ENCODE results near the gene TMEM100.

The TMEM100 gene

DNA sequence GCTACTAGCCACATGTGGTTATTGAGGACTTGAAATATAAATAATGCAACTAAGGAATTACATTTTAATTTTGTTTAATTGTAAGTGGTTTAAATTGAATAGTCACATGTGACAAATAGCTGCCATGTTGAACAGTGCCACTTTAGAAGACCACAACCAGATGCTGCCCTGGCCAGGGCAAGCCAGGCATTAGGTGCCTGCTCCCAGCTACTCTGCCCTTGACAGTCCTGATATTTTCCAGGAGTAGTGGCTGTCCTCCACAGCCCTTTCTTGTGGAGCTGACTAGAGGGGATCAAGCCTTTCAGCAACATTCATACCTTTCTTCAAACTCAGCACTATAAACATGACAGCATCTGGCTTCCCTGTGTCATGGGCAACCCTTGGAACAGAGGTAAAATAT is 31.0 kb downstream of the TMEM100 start:
- Histone ChIP-seq H3K27ac (ENCODE audit: low read length) (no peak overlapping the region), H3K9ac (ENCODE audit: low read depth, low read length) (no peak overlapping the region), H3K4me3 (ENCODE audit: low read length) (no peak overlapping the region), H3K27me3 (ENCODE audit: insufficient read depth, low read length) (no peaks in the 10 kb centered on the region), H3K9me3 (ENCODE audit: insufficient read depth, low read depth, low read length) (peaks cover 14% of the 10 kb centered on the region), H3K36me3 (ENCODE audit: insufficient read depth, low read depth, low read length) (no peaks in the 10 kb centered on the region), H3K4me1 (ENCODE audit: insufficient read depth, low read length) (no peaks in the 10 kb centered on the region; the same call in 1 of the 2 replicates)

DNA sequence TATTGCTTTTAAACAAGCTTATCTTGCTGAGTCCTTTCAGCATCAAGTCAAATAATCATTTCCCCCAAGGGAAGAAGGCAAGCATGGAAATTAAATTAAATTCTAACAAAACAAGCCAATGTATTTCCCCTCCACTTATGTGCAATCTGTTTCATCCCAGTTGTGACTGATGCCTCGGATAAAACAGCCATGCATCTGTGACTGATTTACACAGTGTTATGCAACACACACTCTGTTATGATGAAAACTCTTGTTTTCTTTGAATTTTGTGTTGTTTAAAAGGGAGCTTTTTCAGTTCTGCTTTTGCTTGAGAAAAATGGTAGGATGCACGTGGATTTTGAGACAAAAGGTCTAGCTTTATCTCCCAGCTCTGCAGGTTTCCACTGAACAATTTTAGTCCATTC is 32.6 kb downstream of the TMEM100 start:
- H3K4me3 ChIP-seq (ENCODE audit: low read length) = no peak overlapping the region
- peaks cover 17% of the 10 kb centered on the region for H3K9me3 ChIP-seq (ENCODE audit: insufficient read depth, low read depth, low read length)
- H3K9ac ChIP-seq (ENCODE audit: low read depth, low read length) = no peak overlapping the region

DNA sequence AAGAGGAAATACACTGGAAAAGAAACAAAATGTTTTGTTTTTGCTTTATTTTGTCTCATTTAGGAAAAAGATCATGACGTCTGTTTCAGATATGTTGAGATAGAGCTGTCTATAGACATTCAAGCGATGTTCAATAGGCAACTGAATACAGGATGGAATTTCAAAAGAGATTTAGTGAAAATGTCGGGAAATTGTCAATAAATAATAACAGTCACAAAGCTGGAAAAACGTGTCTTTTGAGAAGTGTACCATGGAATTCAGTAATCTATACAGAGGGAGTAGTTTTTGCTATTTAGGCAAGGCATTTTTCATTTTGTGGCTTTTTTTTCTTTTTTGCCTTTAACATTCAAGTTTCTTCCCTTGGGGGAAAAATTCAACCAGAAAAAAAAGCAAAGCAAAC is 33.0 kb downstream of the TMEM100 start:
- Histone ChIP-seq H3K9ac (ENCODE audit: low read depth, low read length) (no peak overlapping the region), H3K4me3 (ENCODE audit: low read length) (no peak overlapping the region), H3K27ac (ENCODE audit: low read length) (no peak overlapping the region), H3K9me3 (ENCODE audit: insufficient read depth, low read depth, low read length) (peaks cover 17% of the 10 kb centered on the region), H3K4me1 (ENCODE audit: insufficient read depth, low read length) (no peaks in the 10 kb centered on the region; the same call in 1 of the 2 replicates), H3K27me3 (ENCODE audit: insufficient read depth, low read length) (no peaks in the 10 kb centered on the region), H3K36me3 (ENCODE audit: insufficient read depth, low read depth, low read length) (no peaks in the 10 kb centered on the region)

More for the DNA sequence above, 32.6 kb downstream of the TMEM100 start:
- Histone ChIP-seq H3K27me3 (ENCODE audit: insufficient read depth, low read length) (no peaks in the 10 kb centered on the region), H3K4me1 (ENCODE audit: insufficient read depth, low read length) (no peaks in the 10 kb centered on the region; the same call in 1 of the 2 replicates), H3K36me3 (ENCODE audit: insufficient read depth, low read depth, low read length) (no peaks in the 10 kb centered on the region), H3K27ac (ENCODE audit: low read length) (no peak overlapping the region)

DNA sequence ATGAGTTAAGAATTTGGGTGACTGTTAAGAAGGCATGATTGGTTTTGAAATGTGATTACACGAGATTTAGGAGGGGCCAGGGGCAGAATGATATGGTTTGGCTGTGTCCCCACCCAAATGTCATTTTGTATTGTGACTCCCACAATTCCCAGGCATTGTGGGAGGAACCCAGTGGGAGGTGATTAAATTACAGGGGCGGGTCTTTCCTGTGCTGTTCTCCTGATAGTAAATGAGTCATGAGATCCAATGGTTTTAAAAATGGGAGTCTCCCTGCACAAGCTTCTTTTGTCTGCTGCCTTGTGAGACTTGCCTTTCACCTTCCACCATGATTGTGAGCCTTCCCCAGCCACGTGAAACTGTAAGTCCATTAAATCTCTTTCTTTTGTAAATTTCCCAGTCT is 34.6 kb downstream of the TMEM100 start:
- Histone ChIP-seq H3K36me3 (ENCODE audit: insufficient read depth, low read depth, low read length) (no peaks in the 10 kb centered on the region), H3K4me3 (ENCODE audit: low read length) (no peak overlapping the region), H3K9ac (ENCODE audit: low read depth, low read length) (no peak overlapping the region), H3K27ac (ENCODE audit: low read length) (no peak overlapping the region), H3K27me3 (ENCODE audit: insufficient read depth, low read length) (no peaks in the 10 kb centered on the region), H3K9me3 (ENCODE audit: insufficient read depth, low read depth, low read length) (peaks cover 17% of the 10 kb centered on the region), H3K4me1 (ENCODE audit: insufficient read depth, low read length) (no peaks in the 10 kb centered on the region)

DNA sequence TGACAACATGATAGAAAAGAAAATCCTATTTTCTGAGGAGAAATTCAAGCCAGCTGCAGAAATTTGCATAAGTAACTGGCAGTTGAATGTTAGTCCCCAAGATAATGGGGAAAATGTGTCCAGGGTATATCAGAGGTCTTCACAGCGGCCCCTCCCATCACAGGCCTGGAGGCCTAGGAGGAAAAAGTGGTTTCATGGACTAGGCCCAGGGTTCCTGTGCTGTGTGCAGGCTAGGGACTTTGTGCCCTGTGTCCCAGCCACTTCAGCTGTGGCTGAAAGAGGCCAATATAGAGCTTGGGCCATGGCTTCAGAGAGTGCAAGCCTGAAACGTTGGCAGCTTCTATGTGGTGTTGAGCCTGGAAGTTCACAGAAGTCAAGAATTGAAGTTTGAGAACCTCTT is 35.6 kb downstream of the TMEM100 start:
- H3K27me3 ChIP-seq (ENCODE audit: insufficient read depth, low read length) = no peaks in the 10 kb centered on the region
- H3K36me3 ChIP-seq (ENCODE audit: insufficient read depth, low read depth, low read length) = no peaks in the 10 kb centered on the region
- no peak overlapping the region for H3K4me3 ChIP-seq (ENCODE audit: low read length)
- H3K9ac ChIP-seq (ENCODE audit: low read depth, low read length) = no peak overlapping the region
- H3K27ac ChIP-seq (ENCODE audit: low read length) = no peak overlapping the region
- no peaks in the 10 kb centered on the region for H3K4me1 ChIP-seq (ENCODE audit: insufficient read depth, low read length)
- peaks cover 17% of the 10 kb centered on the region for H3K9me3 ChIP-seq (ENCODE audit: insufficient read depth, low read depth, low read length)

DNA sequence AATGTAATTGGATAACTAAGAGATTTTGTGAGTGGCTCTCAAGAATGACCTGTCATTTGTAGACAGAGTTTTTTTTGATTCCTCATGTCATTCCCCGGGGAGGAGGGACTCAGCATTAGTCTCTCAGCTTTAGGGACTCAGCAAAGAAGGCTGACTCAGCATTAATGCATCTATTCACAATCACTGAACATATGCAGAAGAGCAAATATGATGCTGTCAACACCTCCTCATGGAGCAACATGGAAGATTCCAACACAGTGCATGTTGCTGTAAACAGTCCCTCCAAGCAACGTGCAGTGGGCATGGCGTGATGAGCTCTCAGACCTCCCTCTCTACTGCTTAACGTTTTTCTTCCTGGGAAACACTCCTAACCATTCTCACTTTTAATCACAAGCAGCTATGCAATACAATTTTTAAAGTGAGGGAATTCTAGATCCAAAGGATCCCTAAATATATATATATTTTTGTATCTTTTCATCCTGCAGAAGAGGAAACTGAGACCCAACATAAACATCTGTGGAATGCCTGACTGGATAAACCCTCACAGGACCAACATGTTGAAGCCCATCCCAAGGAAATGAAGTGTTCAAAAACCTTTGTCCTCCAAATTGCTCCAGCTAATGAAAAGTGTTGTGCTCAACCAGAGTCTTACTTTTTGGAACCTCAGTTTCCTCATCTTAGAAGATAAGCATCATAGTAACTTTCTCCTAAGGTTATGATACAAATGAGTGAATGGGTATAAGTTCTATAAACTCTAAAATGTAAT is 38.9 kb downstream of the TMEM100 start:
- Histone ChIP-seq H3K27ac (ENCODE audit: low read length) (no peak overlapping the region), H3K4me1 (ENCODE audit: insufficient read depth, low read length) (no peaks in the 10 kb centered on the region), H3K9ac (ENCODE audit: low read depth, low read length) (no peak overlapping the region), H3K4me3 (ENCODE audit: low read length) (no peak overlapping the region), H3K9me3 (ENCODE audit: insufficient read depth, low read depth, low read length) (peaks cover 17% of the 10 kb centered on the region), H3K36me3 (ENCODE audit: insufficient read depth, low read depth, low read length) (no peaks in the 10 kb centered on the region), H3K27me3 (ENCODE audit: insufficient read depth, low read length) (no peaks in the 10 kb centered on the region)

DNA sequence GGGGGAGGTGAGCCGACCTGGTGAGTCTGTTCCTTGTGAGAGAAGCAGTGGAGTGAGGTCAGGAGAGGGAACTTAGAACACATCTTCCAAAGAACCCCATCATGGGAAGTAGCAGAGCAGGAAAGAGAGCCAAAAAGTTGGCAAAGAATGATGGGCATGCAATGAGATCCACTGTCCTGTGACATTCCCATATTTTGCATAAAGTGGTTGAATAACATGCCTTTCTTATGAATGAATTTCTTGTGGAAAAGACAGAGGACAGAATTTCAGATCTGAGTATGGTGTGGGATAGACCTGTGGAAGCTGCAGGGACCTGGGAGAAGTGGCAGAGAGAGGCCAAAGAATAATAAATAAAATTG is 41.3 kb downstream of the TMEM100 start:
- Histone ChIP-seq H3K9me3 (ENCODE audit: insufficient read depth, low read depth, low read length) (no peaks in the 10 kb centered on the region), H3K36me3 (ENCODE audit: insufficient read depth, low read depth, low read length) (no peaks in the 10 kb centered on the region), H3K4me1 (ENCODE audit: insufficient read depth, low read length) (no peaks in the 10 kb centered on the region), H3K27me3 (ENCODE audit: insufficient read depth, low read length) (no peaks in the 10 kb centered on the region), H3K27ac (ENCODE audit: low read length) (no peak overlapping the region), H3K4me3 (ENCODE audit: low read length) (no peak overlapping the region), H3K9ac (ENCODE audit: low read depth, low read length) (no peak overlapping the region)

DNA sequence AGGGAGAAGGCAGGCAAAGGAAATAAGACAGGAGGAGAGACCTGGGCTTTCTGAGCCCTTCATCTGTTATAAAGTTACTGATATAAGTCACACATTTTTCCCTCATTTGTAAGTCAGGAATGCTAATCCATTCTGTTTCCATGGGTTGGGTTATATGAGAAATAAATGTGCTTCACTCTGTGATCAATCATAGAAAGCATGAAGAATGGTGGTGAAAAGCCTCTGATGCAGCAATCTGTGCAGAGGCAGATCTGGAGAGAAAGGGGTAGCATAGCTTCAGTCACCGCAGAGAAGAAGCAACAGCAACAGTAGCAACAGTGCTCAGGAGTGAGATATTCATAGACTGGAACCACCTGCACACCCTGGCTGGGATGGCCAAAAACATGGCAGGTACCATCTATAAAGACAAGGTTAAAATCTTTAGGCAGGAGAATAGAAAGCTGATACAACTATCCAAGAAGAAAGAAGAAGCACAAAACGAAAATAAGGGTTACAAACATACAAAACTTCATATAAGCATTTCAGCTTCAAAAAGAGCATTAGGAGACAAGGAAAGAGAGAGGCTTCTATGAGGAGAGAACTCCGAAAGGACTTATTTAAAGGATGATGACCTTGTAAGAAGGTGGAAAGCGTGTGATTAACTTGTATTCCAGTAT is 41.9 kb downstream of the TMEM100 start:
- no peaks in the 10 kb centered on the region for H3K9me3 ChIP-seq (ENCODE audit: insufficient read depth, low read depth, low read length)
- H3K36me3 ChIP-seq (ENCODE audit: insufficient read depth, low read depth, low read length) = no peaks in the 10 kb centered on the region
- no peak overlapping the region for H3K9ac ChIP-seq (ENCODE audit: low read depth, low read length)
- H3K27me3 ChIP-seq (ENCODE audit: insufficient read depth, low read length) = no peaks in the 10 kb centered on the region
- no peaks in the 10 kb centered on the region for H3K4me1 ChIP-seq (ENCODE audit: insufficient read depth, low read length)
- no peak overlapping the region for H3K4me3 ChIP-seq (ENCODE audit: low read length)
- H3K27ac ChIP-seq (ENCODE audit: low read length) = no peak overlapping the region

DNA sequence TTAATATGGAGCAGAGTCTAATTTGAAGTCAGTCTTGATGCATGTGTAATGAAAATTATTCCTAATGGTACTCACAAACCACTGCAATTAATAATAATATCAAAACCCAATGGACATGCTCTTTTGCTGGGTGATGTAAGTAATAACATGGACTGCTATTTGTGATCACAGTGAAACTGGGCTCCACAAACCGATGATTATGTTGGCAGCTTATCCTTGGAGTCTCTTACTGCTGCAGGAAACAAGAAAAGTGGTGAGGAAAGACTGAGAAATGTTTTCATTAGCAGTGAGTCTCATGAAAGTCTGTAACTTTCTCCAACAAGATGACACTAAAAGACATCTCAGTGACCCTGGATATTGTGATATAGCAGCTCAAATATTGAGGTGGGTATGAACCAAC is 45.2 kb downstream of the TMEM100 start:
- Histone ChIP-seq H3K27ac (ENCODE audit: low read length) (no peak overlapping the region), H3K9me3 (ENCODE audit: insufficient read depth, low read depth, low read length) (no peaks in the 10 kb centered on the region), H3K4me1 (ENCODE audit: insufficient read depth, low read length) (no peaks in the 10 kb centered on the region), H3K36me3 (ENCODE audit: insufficient read depth, low read depth, low read length) (no peaks in the 10 kb centered on the region), H3K9ac (ENCODE audit: low read depth, low read length) (no peak overlapping the region), H3K4me3 (ENCODE audit: low read length) (no peak overlapping the region), H3K27me3 (ENCODE audit: insufficient read depth, low read length) (no peaks in the 10 kb centered on the region)

DNA sequence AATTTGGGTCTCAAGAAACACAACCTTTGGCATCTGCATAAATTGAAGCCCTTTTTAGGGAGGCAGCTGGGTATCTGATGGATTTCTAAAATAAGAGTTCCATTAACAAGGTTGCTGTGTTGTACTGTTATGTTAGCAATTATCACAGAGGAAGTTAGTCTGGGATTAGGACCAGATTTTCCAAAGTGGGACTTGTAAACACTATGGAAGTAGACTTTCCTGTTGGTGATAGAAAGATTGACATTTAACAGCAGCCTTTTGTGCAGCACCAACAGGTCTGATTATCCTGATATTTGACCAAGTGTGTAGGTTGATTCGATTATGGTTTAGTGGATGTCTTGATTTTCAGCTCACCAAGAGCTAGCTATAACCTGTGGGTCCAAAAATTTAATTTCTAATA is 46.4 kb downstream of the TMEM100 start:
- H3K27ac ChIP-seq (ENCODE audit: low read length) = no peak overlapping the region
- no peak overlapping the region for H3K9ac ChIP-seq (ENCODE audit: low read depth, low read length)
- H3K4me1 ChIP-seq (ENCODE audit: insufficient read depth, low read length) = no peaks in the 10 kb centered on the region
- no peaks in the 10 kb centered on the region for H3K36me3 ChIP-seq (ENCODE audit: insufficient read depth, low read depth, low read length)
- no peaks in the 10 kb centered on the region for H3K27me3 ChIP-seq (ENCODE audit: insufficient read depth, low read length)
- H3K9me3 ChIP-seq (ENCODE audit: insufficient read depth, low read depth, low read length) = no peaks in the 10 kb centered on the region
- no peak overlapping the region for H3K4me3 ChIP-seq (ENCODE audit: low read length)

DNA sequence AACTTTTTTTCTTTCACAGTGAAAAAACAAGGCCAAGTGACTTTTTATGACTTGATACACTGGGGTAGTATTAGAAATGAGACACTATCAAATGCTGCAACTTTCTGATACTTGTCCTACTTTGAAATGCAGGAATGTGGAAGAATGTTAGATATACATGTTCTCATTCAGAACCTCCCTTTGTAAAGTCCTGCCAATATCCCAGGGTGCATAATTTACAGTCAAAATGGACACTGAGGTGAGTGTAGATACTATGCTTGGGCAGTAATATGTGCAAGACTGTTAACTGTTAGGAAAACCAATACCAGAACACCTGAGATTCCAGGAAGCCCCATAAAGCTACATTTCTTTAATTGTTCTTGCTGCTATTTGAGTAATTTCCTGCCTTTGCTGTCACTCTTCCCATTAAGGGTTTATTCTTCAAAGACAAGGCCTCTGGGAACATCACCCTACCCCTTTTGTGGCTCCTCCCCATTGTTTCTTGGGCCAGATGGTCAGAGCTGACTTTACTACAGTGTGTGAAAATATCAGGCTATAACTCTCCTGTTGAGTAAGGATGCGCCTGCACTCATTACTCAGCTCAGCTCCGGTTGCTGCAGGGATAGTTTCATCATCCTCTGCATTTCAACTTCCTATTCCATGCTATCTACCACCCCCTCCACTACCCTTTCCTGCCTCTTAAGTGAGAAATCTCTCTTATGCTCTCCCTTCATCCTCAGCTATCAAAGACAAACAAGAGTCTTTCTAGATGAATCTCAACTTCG is 48.7 kb downstream of the TMEM100 start:
- no peaks in the 10 kb centered on the region for H3K9me3 ChIP-seq (ENCODE audit: insufficient read depth, low read depth, low read length)
- H3K27ac ChIP-seq (ENCODE audit: low read length) = no peak overlapping the region
- no peaks in the 10 kb centered on the region for H3K27me3 ChIP-seq (ENCODE audit: insufficient read depth, low read length)
- no peaks in the 10 kb centered on the region for H3K4me1 ChIP-seq (ENCODE audit: insufficient read depth, low read length)
- H3K36me3 ChIP-seq (ENCODE audit: insufficient read depth, low read depth, low read length) = no peaks in the 10 kb centered on the region
- H3K4me3 ChIP-seq (ENCODE audit: low read length) = no peak overlapping the region
- no peak overlapping the region for H3K9ac ChIP-seq (ENCODE audit: low read depth, low read length)

Data from iPS-20b (cell line).